Measurements from ENCODE around the gene STARD5. TPM values are rescaled to one million over a fixed set of nuclear protein-coding genes. Genes with fewer than 3 reads are reported as not detected.

STARD5 gene
- total RNA-seq, 1 donor from 2014 or later: 8.5 TPM

DNA sequence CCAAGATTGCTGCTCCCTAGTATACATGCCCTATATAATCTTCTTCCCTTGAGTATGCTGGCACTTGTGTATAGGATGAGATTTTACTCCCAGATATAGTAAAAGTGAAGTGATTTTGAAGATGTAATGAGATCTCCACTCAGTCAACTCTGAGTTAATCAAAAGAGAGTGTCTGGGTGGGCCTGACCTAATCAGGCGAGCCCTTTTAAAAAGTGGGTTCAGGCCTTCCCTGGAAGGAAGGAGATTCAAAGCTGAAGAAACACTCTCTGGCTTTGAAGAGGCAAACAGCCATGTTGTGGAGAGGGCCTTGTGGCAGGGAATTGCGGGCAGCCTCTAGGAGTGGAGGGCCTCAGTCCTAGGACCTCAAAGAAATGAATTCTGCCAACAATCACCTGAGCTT, 5.5 kb upstream of the STARD5 start:
- H3F3A ChIP-seq (ENCODE audit: low read depth): no peaks in the 10 kb centered on the region
- no peaks in the 10 kb centered on the region for H3K9me3 Mint-ChIP-seq
- peaks cover 3% of the 10 kb centered on the region for H3K4me1 Mint-ChIP-seq
- no peak overlapping the region for H3K4me2 ChIP-seq
- no peak overlapping the region for H3K27ac ChIP-seq
- no peak overlapping the region for H2AFZ ChIP-seq (replicated peaks)
- no peak for TF ChIP-seq EZH2phosphoT487 (IDR thresholded peaks at IDR 0.05)
- TF ChIP-seq, protein P1, sequence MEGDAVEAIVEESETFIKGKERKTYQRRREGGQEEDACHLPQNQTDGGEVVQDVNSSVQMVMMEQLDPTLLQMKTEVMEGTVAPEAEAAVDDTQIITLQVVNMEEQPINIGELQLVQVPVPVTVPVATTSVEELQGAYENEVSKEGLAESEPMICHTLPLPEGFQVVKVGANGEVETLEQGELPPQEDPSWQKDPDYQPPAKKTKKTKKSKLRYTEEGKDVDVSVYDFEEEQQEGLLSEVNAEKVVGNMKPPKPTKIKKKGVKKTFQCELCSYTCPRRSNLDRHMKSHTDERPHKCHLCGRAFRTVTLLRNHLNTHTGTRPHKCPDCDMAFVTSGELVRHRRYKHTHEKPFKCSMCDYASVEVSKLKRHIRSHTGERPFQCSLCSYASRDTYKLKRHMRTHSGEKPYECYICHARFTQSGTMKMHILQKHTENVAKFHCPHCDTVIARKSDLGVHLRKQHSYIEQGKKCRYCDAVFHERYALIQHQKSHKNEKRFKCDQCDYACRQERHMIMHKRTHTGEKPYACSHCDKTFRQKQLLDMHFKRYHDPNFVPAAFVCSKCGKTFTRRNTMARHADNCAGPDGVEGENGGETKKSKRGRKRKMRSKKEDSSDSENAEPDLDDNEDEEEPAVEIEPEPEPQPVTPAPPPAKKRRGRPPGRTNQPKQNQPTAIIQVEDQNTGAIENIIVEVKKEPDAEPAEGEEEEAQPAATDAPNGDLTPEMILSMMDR (IDR thresholded peaks at IDR 0.05): no peak
- no peak for TF ChIP-seq EZH2 (IDR thresholded peaks at IDR 0.05)
- H3K4me3 ChIP-seq: no peak overlapping the region
- no peaks in the 10 kb centered on the region for H3K9me3 ChIP-seq (ENCODE audit: low read depth)
- H3K9ac ChIP-seq: no peak overlapping the region
- H3K27me3 Mint-ChIP-seq (ENCODE audit: insufficient read depth, low read depth): peaks cover 3% of the 10 kb centered on the region
- no peak overlapping the region for H3K4me3 Mint-ChIP-seq
- H3K27me3 ChIP-seq: peaks cover 12% of the 10 kb centered on the region
- H3K36me3 Mint-ChIP-seq: no peaks in the 10 kb centered on the region
- H3K79me2 ChIP-seq (ENCODE audit: low read depth): no peaks in the 10 kb centered on the region
- no peak for DNase-seq (ENCODE audit: low spot score)
- H3K4me1 ChIP-seq: no peaks in the 10 kb centered on the region
- no peaks in the 10 kb centered on the region for H4K20me1 ChIP-seq (ENCODE audit: low read depth)
- no peak overlapping the region for H3K27ac Mint-ChIP-seq
- H3K36me3 ChIP-seq: no peaks in the 10 kb centered on the region

- Histone ChIP-seq H3K4me2 (no peak overlapping the region), H4K20me1 (ENCODE audit: low read depth) (no peaks in the 10 kb centered on the region), H3K36me3 (no peaks in the 10 kb centered on the region), H3K9ac (no peak overlapping the region), H3K4me1 (no peaks in the 10 kb centered on the region), H3K9me3 (ENCODE audit: low read depth) (no peaks in the 10 kb centered on the region), H3K27ac (no peak overlapping the region), H3K27me3 (peaks cover 16% of the 10 kb centered on the region), H3F3A (ENCODE audit: low read depth) (no peaks in the 10 kb centered on the region), H2AFZ (replicated peaks) (no peak overlapping the region), H3K4me3 (no peak overlapping the region), H3K79me2 (ENCODE audit: low read depth) (no peaks in the 10 kb centered on the region)
- no peak for DNase-seq (ENCODE audit: low spot score)
- Mint-ChIP-seq H3K27me3 (ENCODE audit: insufficient read depth, low read depth) (peaks cover 5% of the 10 kb centered on the region), H3K9me3 (no peaks in the 10 kb centered on the region), H3K4me3 (no peak overlapping the region), H3K4me1 (peaks cover 11% of the 10 kb centered on the region), H3K27ac (no peak overlapping the region), H3K36me3 (no peaks in the 10 kb centered on the region)
- no peak for TF ChIP-seq EZH2phosphoT487 (IDR thresholded peaks at IDR 0.05)
Observed at GRCh38 chr15:81327516-81327915, 3.6 kb upstream of the STARD5 start.

- peaks cover 5% of the 10 kb centered on the region for H3K27me3 Mint-ChIP-seq (ENCODE audit: insufficient read depth, low read depth)
- H3K4me2 ChIP-seq: no peak overlapping the region
- H3K36me3 ChIP-seq: no peaks in the 10 kb centered on the region
- no peak overlapping the region for H3K4me3 ChIP-seq
- H3K4me1 ChIP-seq: no peaks in the 10 kb centered on the region
- no peaks in the 10 kb centered on the region for H3K9me3 ChIP-seq (ENCODE audit: low read depth)
- H3K9ac ChIP-seq: no peak overlapping the region
- H3K79me2 ChIP-seq (ENCODE audit: low read depth): no peaks in the 10 kb centered on the region
- no peak overlapping the region for H3K27ac ChIP-seq
- no peaks in the 10 kb centered on the region for H3F3A ChIP-seq (ENCODE audit: low read depth)
- TF ChIP-seq EZH2phosphoT487 (IDR thresholded peaks at IDR 0.05): no peak
- no peak for TF ChIP-seq EZH2 (IDR thresholded peaks at IDR 0.05)
- TF ChIP-seq, protein P1 (IDR thresholded peaks at IDR 0.05): no peak
- no peak overlapping the region for H3K4me3 Mint-ChIP-seq
- H2AFZ ChIP-seq (replicated peaks): no peak overlapping the region
- H3K36me3 Mint-ChIP-seq: no peaks in the 10 kb centered on the region
- no peaks in the 10 kb centered on the region for H3K9me3 Mint-ChIP-seq
- H4K20me1 ChIP-seq (ENCODE audit: low read depth): no peaks in the 10 kb centered on the region
- H3K4me1 Mint-ChIP-seq: peaks cover 15% of the 10 kb centered on the region
- no peak overlapping the region for H3K27ac Mint-ChIP-seq
- DNase-seq (ENCODE audit: low spot score): no peak
- peaks cover 16% of the 10 kb centered on the region for H3K27me3 ChIP-seq
Observed at GRCh38 chr15:81326466-81327212, 2.7 kb upstream of the STARD5 start.

DNA sequence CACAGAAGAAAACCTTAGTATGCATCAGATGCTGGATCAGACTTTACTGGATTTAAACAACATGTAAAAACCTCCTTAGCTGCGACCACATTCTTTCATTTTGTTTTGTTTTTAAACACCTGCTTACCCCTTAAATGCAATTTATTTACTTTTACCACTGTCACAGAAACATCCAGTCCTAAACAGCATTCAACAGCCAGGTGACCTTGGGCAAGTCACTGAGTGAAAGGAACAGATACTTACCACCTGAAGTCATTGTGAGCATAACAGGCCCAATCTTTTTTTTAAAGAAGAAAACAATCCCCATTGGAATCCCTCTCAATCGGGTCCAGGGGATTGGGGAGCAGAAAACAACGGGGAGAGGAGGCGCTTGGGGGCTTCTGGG, 390 bp downstream of the STARD5 start:
- DNase-seq (ENCODE audit: low spot score): no peak
- Histone ChIP-seq H3K9me3 (ENCODE audit: low read depth) (no peaks in the 10 kb centered on the region), H3K27me3 (peaks cover 16% of the 10 kb centered on the region), H3K27ac (no peak overlapping the region), H3K4me3 (peak overlapping the region; percentile 65), H3K4me2 (peak overlapping the region; percentile 80), H3K9ac (no peak overlapping the region), H4K20me1 (ENCODE audit: low read depth) (no peaks in the 10 kb centered on the region), H3K79me2 (ENCODE audit: low read depth) (no peaks in the 10 kb centered on the region), H2AFZ (replicated peaks) (peak overlapping the region; percentile 91), H3F3A (ENCODE audit: low read depth) (no peaks in the 10 kb centered on the region), H3K36me3 (no peaks in the 10 kb centered on the region), H3K4me1 (no peaks in the 10 kb centered on the region)
- TF ChIP-seq EZH2phosphoT487 (IDR thresholded peaks at IDR 0.05) (no peak), EZH2 (IDR thresholded peaks at IDR 0.05) (no peak)
- TF ChIP-seq, protein P1 (IDR thresholded peaks at IDR 0.05): no peak
- H3K27ac Mint-ChIP-seq: no peak overlapping the region
- H3K4me1 Mint-ChIP-seq: peaks cover 15% of the 10 kb centered on the region
- peak overlapping the region; percentile 97 for H3K4me3 Mint-ChIP-seq
- H3K9me3 Mint-ChIP-seq: no peaks in the 10 kb centered on the region
- H3K36me3 Mint-ChIP-seq: no peaks in the 10 kb centered on the region
- H3K27me3 Mint-ChIP-seq (ENCODE audit: insufficient read depth, low read depth): peaks cover 10% of the 10 kb centered on the region
